Measurements from ENCODE around the gene KLHL3. TPM values are rescaled to one million over a fixed set of nuclear protein-coding genes. Genes with fewer than 3 reads are reported as not detected.

KLHL3 gene
- total RNA-seq, 1 donor from 2014 or later: 7.5 TPM

DNA sequence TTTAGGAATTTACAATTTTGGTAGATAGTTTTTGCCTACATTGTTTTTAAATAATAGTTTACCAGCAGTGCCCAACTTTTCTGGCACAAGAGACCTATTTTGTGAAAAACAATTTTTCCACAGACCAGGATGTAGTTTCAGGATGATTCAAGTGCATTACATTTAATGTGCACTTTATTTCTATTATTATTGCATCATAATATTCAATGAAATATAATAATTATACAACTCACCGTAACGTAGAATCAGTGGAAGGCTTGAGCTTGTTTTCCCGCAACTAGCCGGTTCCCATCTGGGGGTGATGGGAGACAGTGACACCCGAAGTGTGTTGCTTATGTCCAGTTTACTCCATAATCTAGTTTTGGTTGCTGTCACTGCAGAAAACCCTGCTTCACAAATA is 21.7 kb upstream of the KLHL3 start:
- TF ChIP-seq, protein P1, sequence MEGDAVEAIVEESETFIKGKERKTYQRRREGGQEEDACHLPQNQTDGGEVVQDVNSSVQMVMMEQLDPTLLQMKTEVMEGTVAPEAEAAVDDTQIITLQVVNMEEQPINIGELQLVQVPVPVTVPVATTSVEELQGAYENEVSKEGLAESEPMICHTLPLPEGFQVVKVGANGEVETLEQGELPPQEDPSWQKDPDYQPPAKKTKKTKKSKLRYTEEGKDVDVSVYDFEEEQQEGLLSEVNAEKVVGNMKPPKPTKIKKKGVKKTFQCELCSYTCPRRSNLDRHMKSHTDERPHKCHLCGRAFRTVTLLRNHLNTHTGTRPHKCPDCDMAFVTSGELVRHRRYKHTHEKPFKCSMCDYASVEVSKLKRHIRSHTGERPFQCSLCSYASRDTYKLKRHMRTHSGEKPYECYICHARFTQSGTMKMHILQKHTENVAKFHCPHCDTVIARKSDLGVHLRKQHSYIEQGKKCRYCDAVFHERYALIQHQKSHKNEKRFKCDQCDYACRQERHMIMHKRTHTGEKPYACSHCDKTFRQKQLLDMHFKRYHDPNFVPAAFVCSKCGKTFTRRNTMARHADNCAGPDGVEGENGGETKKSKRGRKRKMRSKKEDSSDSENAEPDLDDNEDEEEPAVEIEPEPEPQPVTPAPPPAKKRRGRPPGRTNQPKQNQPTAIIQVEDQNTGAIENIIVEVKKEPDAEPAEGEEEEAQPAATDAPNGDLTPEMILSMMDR (IDR thresholded peaks at IDR 0.05): no peak
- no peak overlapping the region for H3K4me3 ChIP-seq
- no peaks in the 10 kb centered on the region for H3K27me3 ChIP-seq
- H3K36me3 ChIP-seq: no peaks in the 10 kb centered on the region
- H3K27ac ChIP-seq: no peak overlapping the region
- no peak for DNase-seq (ENCODE audit: low spot score in 2 of 2)
- intact Hi-C loops (cut with DNase I): no loop called here
- peaks cover 4 to 5% of the 10 kb centered on the region in 2 donors for H3K4me1 ChIP-seq
- no peaks in the 10 kb centered on the region for H3K9me3 ChIP-seq

DNA sequence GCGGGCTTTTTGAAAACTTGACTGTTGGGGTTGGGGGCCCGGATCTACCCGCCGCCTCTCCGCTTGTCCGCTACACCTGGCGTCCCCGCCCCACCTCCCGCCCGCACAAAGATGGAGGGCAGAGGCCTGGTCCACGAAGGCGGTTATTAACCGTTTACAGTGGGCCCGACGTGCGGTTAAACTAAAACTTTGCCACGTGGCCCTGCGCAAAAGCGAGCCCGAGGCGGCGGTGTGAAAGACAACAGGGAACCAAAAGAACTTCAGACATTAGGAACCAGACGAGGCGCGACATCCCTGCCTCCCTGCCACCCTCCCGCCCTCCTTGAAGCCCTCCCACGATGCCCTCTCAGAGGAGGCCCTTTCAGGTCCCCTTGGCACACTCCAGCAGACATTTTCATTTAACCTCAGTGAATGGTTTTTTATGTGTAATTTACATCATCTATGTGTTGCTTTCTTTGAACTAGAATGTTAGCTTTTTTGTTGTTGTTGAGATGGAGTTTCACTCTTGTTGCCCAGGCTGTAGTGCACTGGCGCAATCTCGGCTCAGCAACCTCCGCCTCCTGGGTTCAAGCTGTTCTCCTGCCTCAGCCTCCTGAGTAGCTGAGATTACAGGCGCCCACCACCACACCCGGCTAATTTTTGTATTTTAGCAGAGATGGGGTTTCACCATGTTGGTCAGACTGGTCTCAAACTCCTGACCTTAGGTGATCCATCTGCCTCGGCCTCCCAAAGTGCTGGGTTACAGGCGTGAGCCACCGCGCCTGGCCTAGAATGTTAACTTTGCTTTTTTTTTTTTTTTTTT is 19.3 kb upstream of the KLHL3 start:
- H3K9me3 ChIP-seq: no peaks in the 10 kb centered on the region

DNA sequence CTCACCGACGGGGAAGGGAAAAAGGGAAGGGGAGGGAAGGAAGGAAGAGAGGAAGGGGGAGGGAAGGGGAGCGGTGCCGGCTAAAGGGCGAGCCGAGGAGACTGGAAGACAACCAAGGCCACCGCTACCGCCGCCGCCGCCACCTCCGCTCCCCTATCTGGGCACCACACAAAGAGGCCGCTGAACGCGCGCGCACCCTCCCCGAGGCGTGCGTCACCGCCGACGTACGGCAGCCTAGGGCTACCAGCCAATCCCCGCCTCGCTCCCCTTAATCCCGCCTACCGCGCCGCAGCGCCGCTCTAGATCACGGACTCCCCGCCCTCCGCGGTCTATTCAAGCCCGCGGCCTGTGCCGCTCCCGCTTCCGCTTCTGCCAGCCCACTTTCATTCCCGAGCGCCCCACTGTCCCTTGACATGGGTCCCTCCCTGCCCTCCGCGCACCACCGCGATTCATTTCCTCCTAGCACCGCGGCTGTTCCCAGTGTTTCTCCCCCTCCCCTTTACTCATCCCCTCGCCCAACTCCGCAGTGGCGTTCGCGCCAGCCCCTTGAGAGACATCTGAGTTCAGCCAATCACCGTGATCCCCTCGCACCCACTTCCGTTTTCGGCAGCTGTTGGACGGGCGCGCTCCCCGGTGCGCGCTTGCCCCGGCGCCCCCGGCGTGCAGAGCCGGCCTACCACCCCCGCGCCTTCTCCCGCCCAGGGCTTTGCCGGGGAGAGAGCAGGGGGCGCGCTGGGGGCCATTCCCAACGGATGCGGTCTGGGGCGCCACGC is 18.5 kb upstream of the KLHL3 start, which contains the start of gene HNRNPA0:
Gene HNRNPA0 (minus strand): TSS at position 176 of the 773 bp plus-strand sequence. CDS start 297 bp downstream, outside the sequence.
- peak; percentile 83 to 98 for DNase-seq (ENCODE audit: low spot score in 2 of 2)
- no peaks in the 10 kb centered on the region for H3K27me3 ChIP-seq
- peak within 1 kb of the TSS; percentile 87 to 93 for H3K4me3 ChIP-seq
- peaks cover 4 to 17% of the 10 kb centered on the region in 2 donors for H3K4me1 ChIP-seq
- H3K36me3 ChIP-seq: no peaks in the 10 kb centered on the region
- intact Hi-C loops (cut with DNase I): loop anchor here (5.0 kb wide), 1 partner anchor 132 kb away; no protein-coding TSS in a partner anchor
- H3K9me3 ChIP-seq: no peaks in the 10 kb centered on the region
- TF ChIP-seq, protein P1 (IDR thresholded peaks at IDR 0.05): peak in 1 of 3 experiments; percentile 5
- H3K27ac ChIP-seq: peak within 1 kb of the TSS; percentile 99 to 100

More for the DNA sequence above, 19.3 kb upstream of the KLHL3 start:
- DNase-seq (ENCODE audit: low spot score in 2 of 2): no peak
- H3K27ac ChIP-seq: peak overlapping the region; percentile 99 to 100
- H3K27me3 ChIP-seq: no peaks in the 10 kb centered on the region
- peak overlapping the region; percentile 87 to 93 for H3K4me3 ChIP-seq
- TF ChIP-seq, protein P1 (IDR thresholded peaks at IDR 0.05): no peak
- intact Hi-C loops (cut with DNase I): loop anchor here (5.0 kb wide), 1 partner anchor 133 kb away; no protein-coding TSS in a partner anchor
- H3K4me1 ChIP-seq: peaks cover 4 to 13% of the 10 kb centered on the region in 2 donors
- H3K36me3 ChIP-seq: no peaks in the 10 kb centered on the region

DNA sequence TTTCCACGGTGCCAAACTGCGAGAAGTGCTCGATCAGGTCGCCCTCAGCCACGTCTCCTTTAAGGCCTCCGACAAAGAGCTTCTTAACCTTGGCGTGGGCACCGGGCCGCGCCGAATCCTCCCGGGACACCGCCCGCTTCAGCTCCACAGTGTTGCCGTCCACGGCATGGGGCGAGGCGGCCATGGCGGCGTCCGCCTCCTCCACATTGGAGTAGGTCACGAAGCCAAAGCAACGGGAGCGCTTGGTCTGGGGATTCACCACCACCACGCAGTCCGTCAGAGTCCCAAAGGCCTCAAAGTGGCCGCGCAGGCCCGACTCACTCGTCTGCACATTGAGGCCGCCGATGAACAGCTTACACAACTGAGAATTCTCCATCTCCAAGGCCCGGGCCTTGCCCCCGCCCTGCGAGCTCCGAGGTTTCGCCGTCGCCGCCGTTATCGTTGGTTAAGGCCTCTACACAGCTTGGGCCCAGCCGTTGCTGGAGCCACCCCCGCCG is 17.9 kb upstream of the KLHL3 start:
- TF ChIP-seq, protein P1 (IDR thresholded peaks at IDR 0.05): no peak
- peak overlapping the region; percentile 99 to 100 for H3K27ac ChIP-seq
- peaks cover 4 to 20% of the 10 kb centered on the region in 2 donors for H3K4me1 ChIP-seq
- peak in 1 of 2 donors; percentile 81 for DNase-seq (ENCODE audit: low spot score in 2 of 2)
- no peaks in the 10 kb centered on the region for H3K9me3 ChIP-seq
- H3K36me3 ChIP-seq: no peaks in the 10 kb centered on the region
- peak overlapping the region; percentile 87 to 93 for H3K4me3 ChIP-seq
- no peaks in the 10 kb centered on the region for H3K27me3 ChIP-seq
- intact Hi-C loops (cut with DNase I): loop anchor here (2.0 to 5.0 kb wide), 2 partner anchors 131 to 279 kb away; partner anchors contain the start of gene FAM13B

DNA sequence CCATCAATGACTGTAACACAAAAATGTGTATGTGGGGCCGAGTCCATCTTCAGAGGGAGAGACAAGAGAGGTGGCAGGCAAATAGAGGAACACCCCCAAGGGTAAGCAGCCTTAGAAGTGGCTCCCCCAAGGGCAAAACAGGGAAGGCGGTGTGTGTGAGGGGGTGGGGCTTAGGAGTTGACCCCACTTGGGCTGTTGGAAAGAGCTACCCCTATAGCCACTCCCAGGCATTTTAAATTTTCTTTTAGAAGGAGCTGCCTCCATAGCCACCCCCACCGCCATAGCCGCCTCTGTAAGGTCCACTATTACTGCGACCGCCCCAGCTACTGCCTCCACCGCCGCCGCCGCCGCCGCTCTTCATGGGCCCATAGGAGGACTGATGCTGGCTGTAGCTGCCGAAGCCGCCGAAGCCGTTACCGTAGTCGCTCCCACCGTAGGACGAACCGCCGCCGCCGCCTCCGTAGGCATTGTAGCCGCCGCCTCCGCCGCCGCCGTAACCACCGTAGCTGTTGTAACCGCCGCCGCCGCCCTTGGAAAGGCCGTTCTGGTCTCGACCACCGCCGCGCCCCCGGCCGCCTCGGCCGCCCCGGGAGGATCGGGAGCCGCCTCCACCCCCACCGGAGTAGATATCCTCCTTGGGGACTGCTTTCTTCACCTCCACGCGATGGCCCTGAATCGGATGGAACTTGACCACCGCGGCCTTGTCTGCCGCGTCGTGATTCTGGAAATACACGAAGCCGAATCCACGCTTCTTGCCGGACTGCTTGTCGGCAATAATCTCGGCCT is 17.2 kb upstream of the KLHL3 start:
- TF ChIP-seq, protein P1 (IDR thresholded peaks at IDR 0.05): no peak
- DNase-seq (ENCODE audit: low spot score in 2 of 2): peak in 1 of 2 donors; percentile 73
- H3K4me3 ChIP-seq: peak overlapping the region; percentile 87 to 93
- peak overlapping the region; percentile 99 to 100 for H3K27ac ChIP-seq
- intact Hi-C loops (cut with DNase I): loop anchor here (2.0 to 5.0 kb wide), 2 partner anchors 131 to 280 kb away; partner anchors contain the start of gene FAM13B
- H3K36me3 ChIP-seq: no peaks in the 10 kb centered on the region
- H3K4me1 ChIP-seq: peaks cover 4 to 20% of the 10 kb centered on the region in 2 donors
- no peaks in the 10 kb centered on the region for H3K9me3 ChIP-seq
- no peaks in the 10 kb centered on the region for H3K27me3 ChIP-seq
